SW480 (cell line): ENCODE results near the gene RTF1.

Experiments used
- DNase-seq: peaks from one replicate; pipeline ENCODE4 v3.0.0-alpha.2; 2016; ENCODE audit warnings: low spot score

RTF1 gene

DNA sequence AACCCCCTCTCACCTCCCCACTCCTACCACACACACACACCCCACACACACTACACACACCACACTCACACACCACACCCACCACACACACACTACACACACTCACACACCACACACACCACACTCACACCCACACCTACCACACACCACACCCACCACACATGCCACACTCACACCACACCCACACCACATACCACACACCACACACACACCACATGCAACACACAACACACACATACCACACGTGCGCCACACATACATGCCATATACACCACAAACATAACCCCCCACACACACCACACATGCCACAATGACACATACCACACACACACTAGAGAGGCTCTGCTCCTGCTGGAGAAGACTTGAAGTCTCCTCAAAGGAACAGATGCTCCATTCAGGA lies 70.9 kb downstream of the RTF1 start:
- DNase-seq = peak; percentile 44

DNA sequence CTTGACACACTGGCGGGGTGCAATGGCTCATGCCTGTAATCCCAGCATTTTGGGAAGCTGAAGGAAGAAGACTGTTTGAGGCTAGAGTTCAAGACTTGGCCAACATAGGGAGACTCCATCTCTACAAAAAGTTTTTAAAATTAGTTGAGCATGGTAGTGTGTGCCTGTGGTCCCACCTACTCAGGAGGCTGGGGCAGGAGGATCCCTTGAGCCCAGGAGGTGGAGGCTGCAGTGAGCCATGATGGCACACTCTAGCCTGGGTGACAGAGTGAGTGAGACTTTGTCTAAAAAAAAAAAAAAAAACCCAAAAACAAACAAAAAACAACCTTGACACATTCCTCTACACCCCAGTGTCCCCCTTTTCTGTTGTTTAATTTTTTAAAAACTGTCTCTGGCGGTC lies 72.7 kb downstream of the RTF1 start:
- DNase-seq = no peak

DNA sequence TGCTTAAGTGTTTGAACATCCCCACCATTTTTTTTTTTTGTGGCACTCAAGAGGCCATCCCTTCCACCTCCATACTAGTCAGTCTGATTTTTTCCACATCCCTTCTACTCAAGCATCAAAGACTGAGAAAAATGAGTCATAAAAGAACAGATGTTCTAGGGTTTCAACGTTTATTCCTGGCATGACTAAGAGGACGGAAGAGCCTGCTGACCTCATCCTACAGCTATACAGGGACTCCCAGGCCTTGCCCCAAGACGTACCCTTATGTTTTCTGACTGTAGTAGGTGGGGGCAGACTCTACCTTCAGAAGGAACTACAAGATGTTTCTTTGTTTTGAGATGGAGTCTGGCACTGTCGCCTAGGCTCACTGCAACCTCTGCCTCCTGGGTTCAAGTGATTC lies 73.5 kb downstream of the RTF1 start:
- DNase-seq = peak; percentile 96

DNA sequence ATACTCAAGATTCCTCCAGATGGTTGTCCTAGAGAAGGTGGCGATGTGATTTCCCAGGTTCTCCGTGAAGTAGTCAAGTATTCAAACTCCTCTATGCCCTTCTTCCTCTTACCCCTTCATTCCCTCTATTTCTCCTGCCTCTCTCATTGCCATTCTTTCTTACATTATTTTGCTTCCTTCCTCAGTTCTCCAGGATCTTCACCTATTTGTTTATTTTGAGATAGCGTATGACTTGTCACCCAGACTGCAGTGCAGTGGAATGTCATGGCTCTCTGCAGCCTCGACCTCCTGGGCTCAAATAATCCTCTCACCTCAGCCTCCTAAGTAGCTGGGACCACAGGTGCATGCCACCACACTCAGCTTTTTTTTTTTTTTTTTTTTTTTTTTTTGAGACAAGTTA lies 75.0 kb downstream of the RTF1 start:
- DNase-seq = no peak

DNA sequence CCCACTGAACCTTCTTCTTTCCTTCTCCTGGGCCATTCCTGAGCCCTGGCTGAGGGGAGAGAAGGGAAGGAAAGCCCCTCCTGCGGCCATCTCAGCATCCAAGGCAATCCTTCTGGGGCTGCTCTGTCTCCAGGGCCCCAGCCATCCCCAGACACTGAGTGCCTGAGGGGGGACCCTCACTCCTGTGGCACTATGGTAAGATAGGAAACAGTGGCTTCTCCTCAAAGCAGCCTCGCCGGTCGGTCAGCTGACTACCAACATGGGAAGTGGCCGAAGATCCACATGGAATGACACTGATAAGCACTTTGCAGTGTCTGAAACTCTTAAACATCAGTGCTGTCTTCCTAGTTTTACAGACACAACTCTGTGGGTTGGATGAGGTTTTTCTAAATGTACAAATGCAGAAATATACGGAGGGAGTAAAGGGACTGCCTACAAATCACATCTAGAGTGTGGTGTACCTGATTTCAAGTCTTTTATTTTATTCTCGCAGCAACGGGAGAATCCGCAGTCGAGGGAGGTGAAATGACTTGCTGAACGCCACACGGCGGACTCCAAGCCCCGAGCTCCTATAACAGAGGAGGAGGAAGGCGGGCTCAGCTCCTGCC lies 75.8 kb downstream of the RTF1 start:
- peak; percentile 83 for DNase-seq

GRCh38 chr15:41493205-41493901 lies 76.5 kb downstream of the RTF1 start, which contains the start of gene ITPKA:
Gene ITPKA (plus strand): TSS chr15:41493874. CDS start chr15:41493928, 54 bp downstream.
- DNase-seq = peak; percentile 71

DNA sequence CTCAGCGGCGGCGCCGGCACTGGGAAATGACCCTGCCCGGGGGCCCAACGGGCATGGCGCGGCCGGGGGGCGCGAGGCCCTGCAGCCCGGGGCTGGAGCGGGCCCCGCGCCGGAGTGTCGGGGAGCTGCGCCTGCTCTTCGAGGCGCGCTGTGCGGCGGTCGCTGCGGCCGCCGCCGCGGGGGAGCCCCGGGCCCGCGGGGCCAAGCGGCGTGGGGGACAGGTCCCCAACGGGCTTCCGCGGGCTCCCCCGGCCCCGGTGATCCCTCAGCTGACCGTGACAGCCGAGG lies 77.0 kb downstream of the RTF1 start:
- DNase-seq = no peak

DNA sequence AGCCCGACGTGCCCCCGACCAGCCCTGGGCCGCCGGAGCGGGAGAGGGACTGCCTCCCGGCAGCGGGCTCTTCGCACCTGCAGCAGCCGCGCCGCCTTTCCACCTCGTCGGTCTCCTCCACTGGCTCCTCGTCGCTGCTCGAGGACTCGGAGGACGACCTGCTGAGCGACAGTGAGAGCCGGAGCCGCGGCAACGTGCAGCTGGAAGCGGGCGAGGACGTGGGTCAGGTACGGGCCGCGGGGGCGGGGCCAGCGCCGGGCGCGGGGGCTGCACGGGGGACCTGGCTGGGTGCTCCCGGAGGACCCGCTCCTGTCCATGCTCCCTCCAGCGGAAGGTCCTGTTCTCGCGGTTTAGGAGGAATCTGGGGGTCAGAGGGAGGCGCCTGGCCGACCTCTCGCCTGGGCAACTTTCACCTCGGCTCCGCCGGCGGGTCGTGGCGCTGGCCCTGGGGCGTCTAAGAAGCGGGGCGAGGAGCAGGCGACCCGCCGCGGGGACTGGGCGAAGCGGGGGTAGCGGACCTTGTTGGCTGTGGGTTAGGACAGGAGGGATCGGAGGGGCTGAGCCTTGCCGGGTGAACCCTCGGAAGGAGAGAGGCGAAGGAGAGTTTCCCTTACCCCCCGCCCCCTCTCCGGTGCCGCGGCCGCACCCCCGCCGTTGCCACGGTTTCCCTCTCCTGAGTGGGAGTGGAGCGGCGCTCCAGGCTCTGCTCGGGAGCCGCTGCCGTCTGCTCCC lies 77.5 kb downstream of the RTF1 start:
- DNase-seq = peak; percentile 61

- no peak for DNase-seq
Measured at GRCh38 chr15:41494922-41495735, 78.2 kb downstream of the RTF1 start.

GRCh38 chr15:41495736-41496599 lies 79.1 kb downstream of the RTF1 start:
- DNase-seq = no peak

DNA sequence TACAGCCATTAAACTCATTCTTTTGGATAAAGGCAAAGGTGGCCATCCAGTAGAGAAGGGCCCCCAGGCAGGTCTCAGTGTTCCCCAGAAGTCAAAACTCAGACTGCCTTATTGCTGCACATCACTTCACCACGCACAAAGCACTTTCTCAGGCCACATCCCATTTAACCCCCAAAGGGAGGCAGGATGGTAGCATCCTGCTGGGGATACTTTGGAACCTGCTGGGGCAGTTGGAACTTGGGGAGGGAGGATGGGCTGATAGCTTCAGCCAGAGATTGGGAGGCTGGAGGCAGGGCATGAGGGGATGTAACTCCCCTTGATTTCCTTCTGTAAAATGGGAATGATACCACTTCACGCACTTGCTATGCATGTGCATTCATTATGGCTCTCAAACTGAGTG lies 81.8 kb downstream of the RTF1 start:
- DNase-seq = no peak

DNA sequence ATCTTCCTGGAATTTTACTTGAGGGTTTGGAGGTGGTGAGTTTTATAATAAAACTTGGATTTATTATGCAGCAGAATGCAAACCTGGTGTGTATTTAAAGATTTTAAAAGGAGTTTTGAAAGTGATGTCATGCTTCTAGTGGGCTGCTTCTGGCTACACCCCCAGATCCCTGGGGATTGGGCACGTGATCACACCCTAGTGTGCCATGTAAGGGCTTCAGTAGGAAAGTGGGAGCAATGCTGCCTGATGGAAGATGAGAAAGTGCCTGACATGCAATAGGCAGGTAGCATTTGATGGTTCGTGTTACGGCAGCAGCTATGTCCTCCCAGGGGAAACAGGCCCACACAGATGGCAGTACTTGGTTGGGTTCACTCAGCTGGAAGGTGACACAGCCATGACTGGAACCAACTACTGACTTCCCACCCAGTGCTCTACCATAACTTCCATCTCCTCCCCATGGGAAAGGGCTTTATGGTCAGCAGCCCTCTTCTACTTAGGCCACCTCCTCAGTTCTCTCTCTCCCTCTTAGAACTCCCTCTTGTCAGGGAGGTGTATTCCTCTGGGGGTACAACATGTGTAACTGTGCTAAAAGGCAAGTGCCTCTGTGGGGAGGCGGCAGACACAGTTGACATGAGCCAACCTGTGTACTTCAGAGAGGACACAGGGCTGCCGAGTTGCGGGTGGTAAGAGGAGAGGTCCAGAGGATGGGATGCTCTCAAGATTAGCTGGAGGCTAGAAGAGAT lies 82.4 kb downstream of the RTF1 start:
- no peak for DNase-seq

DNA sequence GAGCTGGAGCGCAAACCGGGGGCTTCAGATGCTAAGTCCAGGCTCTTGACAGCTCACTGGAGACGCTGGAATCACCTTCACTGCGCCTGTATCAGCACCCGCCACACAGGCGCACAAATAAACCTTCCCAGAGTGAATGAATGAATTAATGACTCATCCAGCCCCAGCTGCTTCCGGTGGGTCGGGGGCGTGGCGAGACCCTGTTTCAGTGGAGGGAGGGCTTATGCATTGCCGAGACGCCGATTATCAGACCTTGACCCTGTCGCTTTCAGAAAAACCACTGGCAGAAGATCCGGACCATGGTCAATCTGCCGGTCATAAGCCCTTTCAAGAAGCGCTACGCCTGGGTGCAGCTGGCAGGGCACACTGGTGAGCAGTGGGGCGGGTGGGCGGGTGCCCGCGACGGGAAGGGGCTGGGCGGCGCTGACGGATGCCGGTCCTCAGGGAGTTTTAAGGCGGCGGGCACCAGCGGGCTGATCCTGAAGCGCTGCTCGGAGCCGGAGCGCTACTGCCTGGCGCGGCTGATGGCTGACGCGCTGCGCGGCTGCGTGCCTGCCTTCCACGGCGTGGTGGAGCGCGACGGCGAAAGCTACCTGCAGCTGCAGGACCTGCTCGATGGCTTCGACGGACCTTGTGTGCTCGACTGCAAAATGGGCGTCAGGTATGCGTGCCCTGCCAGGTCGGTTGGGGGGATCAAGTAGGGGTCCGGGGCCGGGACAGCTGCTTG lies 84.5 kb downstream of the RTF1 start:
- no peak for DNase-seq

DNA sequence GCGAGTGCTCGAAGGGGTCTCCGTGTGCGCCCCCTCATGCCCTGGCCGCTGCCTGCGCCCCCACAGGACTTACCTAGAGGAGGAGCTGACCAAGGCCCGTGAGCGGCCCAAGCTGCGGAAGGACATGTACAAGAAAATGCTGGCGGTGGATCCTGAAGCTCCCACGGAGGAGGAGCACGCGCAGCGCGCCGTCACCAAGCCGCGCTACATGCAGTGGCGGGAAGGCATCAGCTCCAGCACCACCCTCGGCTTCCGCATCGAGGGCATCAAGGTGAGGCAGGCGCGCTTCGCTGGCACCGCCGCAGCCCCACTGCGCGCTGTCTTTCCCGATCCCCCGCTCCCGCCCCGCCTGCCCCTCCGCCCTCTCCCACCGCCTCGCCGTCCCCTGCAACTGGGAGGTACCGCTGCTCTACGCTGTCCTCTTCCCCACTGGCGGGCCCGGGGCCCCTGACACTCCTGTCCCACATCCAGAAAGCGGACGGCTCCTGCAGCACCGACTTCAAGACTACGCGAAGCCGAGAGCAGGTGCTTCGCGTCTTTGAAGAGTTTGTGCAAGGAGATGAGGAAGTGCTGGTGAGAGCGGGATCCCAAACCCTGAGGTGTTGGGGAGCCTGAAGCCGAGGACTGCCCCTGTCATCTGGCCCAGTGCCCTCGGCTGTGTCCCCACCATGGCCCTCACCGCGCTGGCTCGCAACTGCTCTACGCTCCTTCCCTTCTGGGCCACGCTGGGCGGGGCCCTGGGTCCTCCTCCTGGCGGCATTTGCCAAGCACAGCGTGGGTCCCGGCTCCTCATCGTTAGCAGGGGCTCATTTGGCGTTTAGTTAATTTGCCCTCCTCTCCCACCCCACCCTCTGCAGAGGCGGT lies 85.3 kb downstream of the RTF1 start:
- DNase-seq = no peak

- no peak for DNase-seq
Measured at GRCh38 chr15:41502795-41503668, 86.1 kb downstream of the RTF1 start.

DNA sequence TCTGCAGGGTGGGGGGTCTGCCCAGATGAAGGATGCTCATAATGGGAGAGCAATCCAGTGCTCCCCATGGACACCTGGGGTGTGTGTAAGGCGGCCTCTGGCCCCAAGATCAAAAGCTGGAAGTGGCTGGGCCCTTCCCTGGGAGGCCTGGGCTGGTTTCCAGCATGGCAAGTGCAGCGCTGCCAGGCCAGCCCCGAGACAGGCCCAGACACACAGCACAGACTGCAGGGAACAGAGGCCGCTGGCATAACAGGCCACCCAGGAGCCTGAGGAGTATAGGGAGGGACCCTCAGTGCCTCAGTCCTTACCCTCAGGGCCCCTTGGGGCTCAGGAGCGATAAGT lies 86.7 kb downstream of the RTF1 start:
- DNase-seq = no peak

GRCh38 chr15:41504751-41505492 lies 88.0 kb downstream of the RTF1 start:
- DNase-seq = no peak

- DNase-seq = no peak
Measured at GRCh38 chr15:41505776-41506175, 88.9 kb downstream of the RTF1 start.
